ENCODE measurements around the gene CASP12.

The CASP12 gene

DNA sequence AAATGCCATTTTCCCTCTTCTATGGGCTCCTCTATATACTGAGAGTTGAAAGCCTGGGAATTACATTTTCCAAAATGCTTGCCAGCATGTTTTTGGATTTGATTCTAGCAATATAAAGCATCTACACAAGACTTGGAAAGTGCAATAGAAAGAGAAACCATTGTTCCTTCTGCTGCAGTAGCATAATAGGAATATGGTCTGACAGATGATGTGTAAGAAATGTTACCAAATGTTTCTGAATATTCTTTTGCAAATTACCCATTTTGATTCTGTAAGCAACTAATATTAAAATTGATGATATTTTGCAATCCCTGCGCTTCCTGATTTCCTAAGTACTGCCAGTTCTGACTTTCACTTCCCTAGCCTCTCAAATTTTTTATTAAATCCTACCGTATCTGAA is 61.6 kb downstream of the CASP12 start:
- no peak for DNase-seq (ENCODE audit: low read depth)

Measured in stimulated activated CD4-positive, alpha-beta T cell treated with anti-CD3 and anti-CD28 coated beads, Interleukin-2, amount 100 ng/mL, for 4 hours (primary cell).